ENCODE results near the gene GABRD. TPM values are rescaled to one million over a fixed set of nuclear protein-coding genes. Genes with fewer than 3 reads are reported as not detected.

The GABRD gene
- total and polyA plus RNA-seq, 2 of the 13 experiments (the other 11 are each of a cell fraction or from before 2014, with no cell fraction given) = not detected

GRCh38 chr1:2049225-2049717 is 30.1 kb downstream of the GABRD start (continued):
- TF ChIP-seq ZNF512B (CRISPR knock-in tag; IDR thresholded peaks at IDR 0.05; ENCODE audit: borderline replicate concordance) (peak; percentile 89; the same call in 1 of the 2 replicates), TEAD2 (CRISPR knock-in tag; IDR thresholded peaks at IDR 0.05) (no peak), EEA1 (CRISPR knock-in tag; IDR thresholded peaks at IDR 0.05; ENCODE audit: borderline replicate concordance) (no peak; the same call in 1 of the 2 replicates), GLI4 (CRISPR knock-in tag; IDR thresholded peaks at IDR 0.05; ENCODE audit: borderline replicate concordance) (no peak; the same call in 1 of the 2 replicates), ZNF180 (CRISPR knock-in tag; IDR thresholded peaks at IDR 0.05; ENCODE audit: borderline replicate concordance, low read depth) (0 out of 2 replicates have a peak, but pooled peaks have one; percentile 7), ZNF350 (CRISPR knock-in tag; IDR thresholded peaks at IDR 0.05; ENCODE audit: borderline replicate concordance, low read depth) (peak; percentile 52; the same call in 1 of the 2 replicates)
- TF ChIP-seq, protein P1, sequence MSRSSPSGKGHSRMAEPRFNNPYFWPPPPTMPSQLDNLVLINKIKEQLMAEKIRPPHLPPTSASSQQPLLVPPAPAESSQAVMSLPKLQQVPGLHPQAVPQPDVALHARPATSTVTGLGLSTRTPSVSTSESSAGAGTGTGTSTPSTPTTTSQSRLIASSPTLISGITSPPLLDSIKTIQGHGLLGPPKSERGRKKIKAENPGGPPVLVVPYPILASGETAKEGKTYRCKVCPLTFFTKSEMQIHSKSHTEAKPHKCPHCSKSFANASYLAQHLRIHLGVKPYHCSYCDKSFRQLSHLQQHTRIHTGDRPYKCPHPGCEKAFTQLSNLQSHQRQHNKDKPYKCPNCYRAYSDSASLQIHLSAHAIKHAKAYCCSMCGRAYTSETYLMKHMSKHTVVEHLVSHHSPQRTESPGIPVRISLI (CRISPR knock-in tag; IDR thresholded peaks at IDR 0.05; ENCODE audit: borderline replicate concordance) = no peak

All from HepG2 (cell line).